SK-N-SH (cell line): Measurements from ENCODE around the gene PM20D2.

Experiments
- TAF1 ChIP-seq: IDR thresholded peaks from 2 replicates; pipeline ENCODE4 v1.6.1; 2012; ENCODE audit warnings: low read depth, mild to moderate bottlenecking, low read length, moderate library complexity, borderline replicate concordance
- TF ChIP-seq, protein P1 (sequence below): fragments of 200-600 bp; sonication (generic); IDR thresholded peaks from 2 replicates; pipeline ENCODE4 v1.6.1; 2017; ENCODE audit warnings: antibody characterized with exemption, mild to moderate bottlenecking, moderate library complexity
- TF ChIP-seq, protein P2 (sequence below): IDR thresholded peaks from 2 replicates; pipeline ENCODE4; 2012

- TF ChIP-seq TAF1, result no peak
- TF ChIP-seq, protein P1, sequence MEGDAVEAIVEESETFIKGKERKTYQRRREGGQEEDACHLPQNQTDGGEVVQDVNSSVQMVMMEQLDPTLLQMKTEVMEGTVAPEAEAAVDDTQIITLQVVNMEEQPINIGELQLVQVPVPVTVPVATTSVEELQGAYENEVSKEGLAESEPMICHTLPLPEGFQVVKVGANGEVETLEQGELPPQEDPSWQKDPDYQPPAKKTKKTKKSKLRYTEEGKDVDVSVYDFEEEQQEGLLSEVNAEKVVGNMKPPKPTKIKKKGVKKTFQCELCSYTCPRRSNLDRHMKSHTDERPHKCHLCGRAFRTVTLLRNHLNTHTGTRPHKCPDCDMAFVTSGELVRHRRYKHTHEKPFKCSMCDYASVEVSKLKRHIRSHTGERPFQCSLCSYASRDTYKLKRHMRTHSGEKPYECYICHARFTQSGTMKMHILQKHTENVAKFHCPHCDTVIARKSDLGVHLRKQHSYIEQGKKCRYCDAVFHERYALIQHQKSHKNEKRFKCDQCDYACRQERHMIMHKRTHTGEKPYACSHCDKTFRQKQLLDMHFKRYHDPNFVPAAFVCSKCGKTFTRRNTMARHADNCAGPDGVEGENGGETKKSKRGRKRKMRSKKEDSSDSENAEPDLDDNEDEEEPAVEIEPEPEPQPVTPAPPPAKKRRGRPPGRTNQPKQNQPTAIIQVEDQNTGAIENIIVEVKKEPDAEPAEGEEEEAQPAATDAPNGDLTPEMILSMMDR, result no peak
- TF ChIP-seq, protein P2, sequence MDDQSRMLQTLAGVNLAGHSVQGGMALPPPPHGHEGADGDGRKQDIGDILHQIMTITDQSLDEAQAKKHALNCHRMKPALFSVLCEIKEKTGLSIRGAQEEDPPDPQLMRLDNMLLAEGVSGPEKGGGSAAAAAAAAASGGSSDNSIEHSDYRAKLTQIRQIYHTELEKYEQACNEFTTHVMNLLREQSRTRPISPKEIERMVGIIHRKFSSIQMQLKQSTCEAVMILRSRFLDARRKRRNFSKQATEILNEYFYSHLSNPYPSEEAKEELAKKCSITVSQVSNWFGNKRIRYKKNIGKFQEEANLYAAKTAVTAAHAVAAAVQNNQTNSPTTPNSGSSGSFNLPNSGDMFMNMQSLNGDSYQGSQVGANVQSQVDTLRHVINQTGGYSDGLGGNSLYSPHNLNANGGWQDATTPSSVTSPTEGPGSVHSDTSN, result no peak
Observed at GRCh38 chr6:89118931-89119330, 26.9 kb upstream of the PM20D2 start.
